ENCODE measurements around the gene CDKL1.

GRCh38 chr14:50397390-50398188, 908 bp upstream of the CDKL1 start:
- TF ChIP-seq CTCF (IDR thresholded peaks at IDR 0.05; ENCODE audit: borderline replicate concordance, extremely low read depth, low read length, poor library complexity, severe bottlenecking) (no peak), EZH2 (IDR thresholded peaks at IDR 0.05; ENCODE audit: borderline replicate concordance, low read depth, low read length, severe bottlenecking) (no peak)

Data from DND-41 (cell line).